Upper lobe of left lung (tissue), 6 donors: ENCODE data around the gene AADAC. TPM values are rescaled to one million over a fixed set of nuclear protein-coding genes. Genes with fewer than 3 reads are reported as not detected.

Source experiments
- ATAC-seq, 2 donors: fragments of 200-7000 bp; cut with Tn5 transposase; one replicate each; pipeline ENCODE4 v1.9.1; 2022; ENCODE audit warnings: mild to moderate bottlenecking in 2 of 2, moderate library complexity in 2 of 2; ENCODE audit not compliant: low FRiP score in 2 of 2
- DNase-seq, 2 donors: peaks; one replicate each; pipeline ENCODE4 v3.0.0-alpha.2; 2019 to 2020
- H3K27ac ChIP-seq, 4 donors: fragments of 200-600 bp; sonication (generic); one replicate each; pipeline ENCODE4 v1.5.1; 2016 to 2019
- H3K27me3 ChIP-seq, 4 donors: fragments of 200-600 bp; sonication (generic); one replicate each; pipeline ENCODE4 v1.5.1; 2017 to 2019
- H3K36me3 ChIP-seq, 4 donors: fragments of 200-600 bp; sonication (generic); one replicate each; pipeline ENCODE4 v1.5.1; 2016 to 2019
- H3K4me1 ChIP-seq, 4 donors: fragments of 200-600 bp; sonication (generic); one replicate each; pipeline ENCODE4 v1.5.1; 2018 to 2019
- H3K4me3 ChIP-seq, 4 donors: fragments of 200-600 bp; sonication (generic); one replicate each; pipeline ENCODE4 v1.5.1; 2017 to 2019; ENCODE audit warnings: mild to moderate bottlenecking in 2 of 4, moderate library complexity in 1 of 4
- H3K9me3 ChIP-seq, 4 donors: fragments of 200-600 bp; sonication (generic); one replicate each; pipeline ENCODE4 v1.5.1; 2018 to 2019
- CTCF ChIP-seq, 6 experiments: fragments of 450-650 bp in 4 of 6; fragments of 200-600 bp in 2 of 6; sonication (generic) in 2 of 6; IDR thresholded peaks; one replicate each; pipeline ENCODE4 v1.5.1; 2016 to 2019; ENCODE audit warnings: antibody characterized with exemption in 6 of 6
- EP300 ChIP-seq, 4 donors: sonication (generic); formaldehyde crosslinking; IDR thresholded peaks; one replicate each; pipeline ENCODE4 v1.5.1; 2017; ENCODE audit warnings: antibody characterized with exemption in 4 of 4, control low read depth in 2 of 4
- POLR2A ChIP-seq, 4 donors: fragments of 450-650 bp; IDR thresholded peaks; one replicate each; pipeline ENCODE4 v1.5.1; 2016 to 2017; ENCODE audit warnings: antibody characterized with exemption in 4 of 4, mild to moderate bottlenecking in 2 of 4
- POLR2AphosphoS5 ChIP-seq, 2 donors: sonication (generic); formaldehyde crosslinking; IDR thresholded peaks; one replicate each; pipeline ENCODE4 v1.5.1; 2017; ENCODE audit warnings: antibody characterized with exemption in 2 of 2
- WGBS, 2 donors: methylation state at CpG; one replicate each; pipeline ENCODE4 v1.1.5; 2017 to 2018; 5-methylcytosine and 5-hydroxymethylcytosine counted together
- total RNA-seq, 6 donors: library from RNA; depleted of rRNA in 4 of 6; stranded (reverse); fragments of >200 nt in 4 of 6; gene quantifications; one replicate each; pipeline versions ENCODE4 v1.1.0 to v1.2.1, GENCODE V29; 2016 to 2021
- donor health status: DM: no; HTN: no; CAD: no; lungs with moderate emphysema.
- donor health status: DM: no; HTN: yes; CAD: no; lungs with severe emphysema.

AADAC gene
- total RNA-seq, 6 donors from 2014 or later, result 1.7 to 4.5 (median 3.5) TPM; not detected in 1

- H3K9me3 ChIP-seq, result no peaks in the 10 kb centered on the region
- WGBS, 2 donors, result 70 to 78% methylated on average over 2 of the region's 2 CpGs
- ATAC-seq (no peak), DNase-seq (no peak)
- H3K36me3 ChIP-seq, result no peaks in the 10 kb centered on the region
- no peaks in the 10 kb centered on the region for H3K4me1 ChIP-seq
- no peak overlapping the region for H3K27ac ChIP-seq
- no peaks in the 10 kb centered on the region for H3K27me3 ChIP-seq
- no peak overlapping the region for H3K4me3 ChIP-seq
- TF ChIP-seq POLR2A (IDR thresholded peaks at IDR 0.05), result no peak
Measured at GRCh38 chr3:151859233-151859673, 45.3 kb downstream of the AADAC start.

- Histone ChIP-seq H3K4me3 (no peak overlapping the region), H3K36me3 (no peaks in the 10 kb centered on the region), H3K9me3 (no peaks in the 10 kb centered on the region), H3K27ac (no peak overlapping the region), H3K27me3 (no peaks in the 10 kb centered on the region), H3K4me1 (no peaks in the 10 kb centered on the region)
- DNase-seq (no peak), ATAC-seq (no peak)
- no peak for TF ChIP-seq POLR2AphosphoS5 (IDR thresholded peaks at IDR 0.05)
- TF ChIP-seq EP300 (IDR thresholded peaks at IDR 0.05), result no peak
- no peak for TF ChIP-seq POLR2A (IDR thresholded peaks at IDR 0.05)
- no peak for TF ChIP-seq CTCF (IDR thresholded peaks at IDR 0.05)
Measured at GRCh38 chr3:151859905-151860304, 46.0 kb downstream of the AADAC start.

DNA sequence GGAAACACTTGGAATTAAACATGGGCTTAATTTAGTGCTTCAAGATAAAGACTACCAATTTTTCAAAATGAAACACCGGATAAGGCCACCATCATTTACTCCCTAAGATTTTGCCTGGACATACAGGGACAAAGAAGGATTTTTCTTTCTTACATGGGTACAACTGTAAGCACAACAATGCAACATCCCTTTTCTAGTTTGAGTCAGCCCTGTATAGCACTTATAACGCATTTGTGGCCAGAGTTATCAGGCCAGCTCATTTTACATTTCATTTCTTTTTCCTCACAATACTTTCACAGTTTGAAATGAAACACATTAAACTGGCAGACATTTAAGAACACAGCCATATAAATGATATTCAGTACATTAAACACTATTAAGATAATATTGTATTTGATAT is 49.7 kb downstream of the AADAC start:
- 93 to 97% methylated on average over 2 of the region's 2 CpGs for WGBS, 2 donors
- ATAC-seq, result no peak
- H3K36me3 ChIP-seq, result no peaks in the 10 kb centered on the region
- TF ChIP-seq POLR2A (IDR thresholded peaks at IDR 0.05) (no peak), CTCF (IDR thresholded peaks at IDR 0.05) (no peak), EP300 (IDR thresholded peaks at IDR 0.05) (no peak), POLR2AphosphoS5 (IDR thresholded peaks at IDR 0.05) (no peak)
- H3K9me3 ChIP-seq, result no peaks in the 10 kb centered on the region
- no peak overlapping the region for H3K27ac ChIP-seq
- no peak overlapping the region for H3K4me3 ChIP-seq
- no peaks in the 10 kb centered on the region for H3K4me1 ChIP-seq
- H3K27me3 ChIP-seq, result no peaks in the 10 kb centered on the region
- no peak for DNase-seq

DNA sequence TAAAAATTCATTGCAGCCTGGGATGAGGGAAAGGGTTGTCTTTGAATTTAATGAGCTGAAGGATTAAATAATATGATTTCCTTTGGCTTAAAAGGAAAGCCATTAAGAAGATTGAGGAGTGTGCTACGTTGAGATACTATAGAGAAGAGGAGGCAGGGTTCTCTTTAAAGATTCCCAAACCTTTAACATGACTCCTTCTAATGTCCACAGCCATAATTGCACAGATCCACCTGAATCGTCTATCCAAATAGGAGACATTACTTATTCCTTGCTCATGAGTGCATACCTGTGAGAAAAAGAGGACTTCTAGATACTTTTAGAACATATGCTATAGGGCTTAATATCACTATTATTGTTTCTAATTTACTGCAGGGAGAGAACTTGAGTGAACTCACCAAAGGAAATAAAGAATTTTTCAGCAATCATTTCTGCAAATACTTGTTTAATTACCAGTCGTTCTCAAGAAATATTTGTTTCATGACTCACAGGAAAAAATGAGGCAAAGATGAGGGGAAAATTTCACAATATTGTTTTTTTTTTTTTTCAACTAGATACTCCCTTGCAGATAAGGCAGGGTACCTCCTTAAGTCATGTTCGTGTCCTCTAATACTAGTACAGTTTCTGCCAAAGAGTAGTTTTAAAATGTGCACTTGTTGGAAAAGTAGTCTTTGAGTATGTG is 50.6 kb downstream of the AADAC start:
- ATAC-seq, result peak in 1 of 2 donors; percentile 65
- no peak for TF ChIP-seq POLR2AphosphoS5 (IDR thresholded peaks at IDR 0.05)
- no peak for TF ChIP-seq POLR2A (IDR thresholded peaks at IDR 0.05)
- no peak for TF ChIP-seq CTCF (IDR thresholded peaks at IDR 0.05)
- no peak for TF ChIP-seq EP300 (IDR thresholded peaks at IDR 0.05)
- H3K9me3 ChIP-seq, result no peaks in the 10 kb centered on the region
- no peak overlapping the region for H3K4me3 ChIP-seq
- no peaks in the 10 kb centered on the region for H3K27me3 ChIP-seq
- H3K36me3 ChIP-seq, result no peaks in the 10 kb centered on the region
- H3K27ac ChIP-seq, result no peak overlapping the region
- no peak for DNase-seq
- peaks cover 0 to 2% (median 0%) of the 10 kb centered on the region in 4 donors for H3K4me1 ChIP-seq
- WGBS, 2 donors, result 41 to 42% methylated on average over 4 of the region's 4 CpGs

DNA sequence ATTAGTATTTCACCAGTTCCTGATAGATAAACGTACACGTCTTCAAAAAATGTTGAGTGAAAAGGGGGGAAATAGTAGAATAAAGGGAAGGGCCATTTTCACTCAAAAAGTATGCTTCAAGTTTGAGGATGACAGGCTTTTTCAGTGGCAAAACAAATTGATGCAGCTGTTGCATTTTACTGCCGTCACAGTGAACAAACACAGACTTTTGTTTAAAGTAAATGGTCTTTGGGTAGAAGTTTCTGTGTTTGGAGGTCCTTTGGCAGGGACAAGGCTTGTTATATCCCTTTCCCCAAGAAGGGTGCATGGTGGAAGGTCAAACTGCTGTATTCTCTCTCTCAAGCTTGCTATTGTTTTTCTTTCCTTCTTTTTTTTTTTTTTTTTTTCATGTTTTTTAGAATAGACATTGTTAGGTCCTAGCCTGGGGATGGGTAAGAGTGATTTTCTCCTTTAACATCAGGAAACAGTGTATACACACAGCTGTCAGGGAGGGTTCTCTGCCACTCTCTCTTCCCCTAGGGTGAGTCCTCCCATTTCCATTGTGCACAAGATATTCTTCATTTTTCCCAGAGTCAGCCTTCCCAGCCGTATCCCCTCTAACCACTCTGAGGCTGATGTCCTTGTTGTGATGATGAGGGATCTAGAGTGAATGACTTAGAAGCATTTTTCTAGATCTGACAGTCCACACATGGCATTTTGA is 52.9 kb downstream of the AADAC start:
- Histone ChIP-seq H3K36me3 (no peaks in the 10 kb centered on the region), H3K27ac (peak overlapping the region in 2 of 4 donors; percentile 2 to 20), H3K9me3 (no peaks in the 10 kb centered on the region), H3K27me3 (no peaks in the 10 kb centered on the region), H3K4me3 (no peak overlapping the region), H3K4me1 (peaks cover 0 to 2% (median 0%) of the 10 kb centered on the region in 4 donors)
- TF ChIP-seq EP300 (IDR thresholded peaks at IDR 0.05), result no peak
- no peak for TF ChIP-seq POLR2AphosphoS5 (IDR thresholded peaks at IDR 0.05)
- no peak for TF ChIP-seq POLR2A (IDR thresholded peaks at IDR 0.05)
- TF ChIP-seq CTCF (IDR thresholded peaks at IDR 0.05), result no peak
- ATAC-seq (no peak), DNase-seq (no peak)
- 55 to 62% methylated on average over 4 of the region's 4 CpGs for WGBS, 2 donors
